GM12878 (cell line): ENCODE results near the gene ABHD17A. TPM values are rescaled to one million over a fixed set of nuclear protein-coding genes. Genes with fewer than 3 reads are reported as not detected.

ENCODE experiments used
- ATAC-seq: fragments of 200-7000 bp; cut with Tn5 transposase; 3 replicates; pipeline ENCODE4 v1.9.1; 2020; ENCODE audit warnings: mild to moderate bottlenecking, moderate library complexity
- BruUV-seq: library from RNA; stranded (reverse); fragments of 400-500 nt; replicated peaks from 2 replicates; lab custom pipeline; 2021; lab: Mats Ljungman, UMichigan
- CTCF ChIA-PET: fragments of 300-600 bp; sonication (Branson Sonifier 250); formaldehyde crosslinking; extraction: SDS; loops from one replicate; lab custom pipeline; 2021; ENCODE audit warnings: inconsistent platforms; lab: Yijun Ruan, JAX
- POLR2A ChIA-PET: fragments of 350-600 bp; formaldehyde crosslinking; extraction: SDS; loops from one replicate; lab custom pipeline; 2021; ENCODE audit warnings: inconsistent platforms; lab: Charles Lee
- RAD21 ChIA-PET: fragments of 300-600 bp; sonication (Branson Sonifier 250); formaldehyde crosslinking; loops from one replicate; lab custom pipeline; 2023; ENCODE audit warnings: antibody characterized with exemption; ENCODE audit not compliant: unreplicated experiment; lab: Charles Lee
- SMC1A ChIA-PET: fragments of 300-600 bp; sonication (Branson Sonifier 250); formaldehyde crosslinking; loops from one replicate; lab custom pipeline; 2023; ENCODE audit not compliant: unreplicated experiment, uncharacterized antibody; lab: Charles Lee
- DNase-seq: peaks from one replicate; pipeline ENCODE4 v3.0.0-alpha.2; 2011; ENCODE audit warnings: low read depth, low spot score
- FAIRE-seq: peaks from 3 replicates; lab custom pipeline; 2011; peaks lifted over from hg19 to GRCh38; lab: Jason Lieb, UNC
- H2AFZ ChIP-seq: 2 replicates; pipeline ENCODE4 v1.6.0; 2011; ENCODE audit warnings: low read depth, low read length, control low read depth; ENCODE audit not compliant: control insufficient read depth
- H3K27ac ChIP-seq: 2 replicates; pipeline ENCODE4 v1.5.1; 2011; ENCODE audit warnings: control low read depth; ENCODE audit not compliant: control insufficient read depth, insufficient read depth
- H3K27me3 ChIP-seq, 2 experiments: replicated peaks in 1 of 2; 2 replicates each; pipeline versions ENCODE4 v1.6.0 to v1.6.1; 2011; ENCODE audit warnings: low read length in 1 of 2; ENCODE audit not compliant: control insufficient read depth in 2 of 2, insufficient read depth in 2 of 2
- H3K36me3 ChIP-seq, 2 experiments: 2 replicates each; pipeline ENCODE4 v1.5.1; 2011; ENCODE audit warnings: low read length in 1 of 2; ENCODE audit not compliant: control insufficient read depth in 2 of 2, insufficient read depth in 2 of 2
- H3K4me1 ChIP-seq: 2 replicates; pipeline ENCODE4 v1.6.1; 2011; ENCODE audit warnings: mild to moderate bottlenecking, low read length, moderate library complexity, mixed read lengths; ENCODE audit not compliant: control insufficient read depth, insufficient read depth
- H3K4me2 ChIP-seq: 2 replicates; pipeline ENCODE4 v1.6.0; 2011; ENCODE audit warnings: control low read depth; ENCODE audit not compliant: control insufficient read depth, insufficient read depth
- H3K4me3 ChIP-seq: fragments of 200-600 bp; sonication (generic); 2 replicates; pipeline ENCODE4 v1.5.1; 2016
- H3K79me2 ChIP-seq: 2 replicates; pipeline ENCODE4 v1.6.0; 2011; ENCODE audit warnings: low read length; ENCODE audit not compliant: control insufficient read depth, insufficient read depth
- H3K9ac ChIP-seq: 2 replicates; pipeline ENCODE4 v1.8.0; 2011; ENCODE audit warnings: low read length, control low read depth, mixed read lengths; ENCODE audit not compliant: control insufficient read depth, insufficient read depth
- H3K9me3 ChIP-seq: replicated peaks from 3 replicates; pipeline ENCODE4 v1.5.1; 2011; ENCODE audit warnings: mild to moderate bottlenecking, low read length; ENCODE audit not compliant: control insufficient read depth, insufficient read depth
- H4K20me1 ChIP-seq: 2 replicates; pipeline ENCODE4 v1.6.0; 2011; ENCODE audit not compliant: control insufficient read depth, insufficient read depth
- EED ChIP-seq: sonication (generic); IDR thresholded peaks from 2 replicates; pipeline ENCODE4 v1.6.1; 2016; ENCODE audit warnings: antibody characterized with exemption, low read depth
- ESRRA ChIP-seq: IDR thresholded peaks from 2 replicates; pipeline ENCODE4 v1.6.1; 2012; ENCODE audit warnings: mild to moderate bottlenecking, low read length, improper control_type of control experiment
- IKZF1 ChIP-seq: fragments of 450-650 bp; conservative IDR thresholded peaks from 2 replicates; pipeline ENCODE4 v1.6.1; 2017; ENCODE audit warnings: antibody characterized with exemption, mild to moderate bottlenecking
- IRF4 ChIP-seq: IDR thresholded peaks from 2 replicates; pipeline ENCODE4 v1.6.1; 2011; ENCODE audit warnings: low read depth, low read length
- JUNB ChIP-seq: IDR thresholded peaks from 2 replicates; pipeline ENCODE4 v1.6.1; 2016; ENCODE audit warnings: antibody characterized with exemption, mild to moderate bottlenecking
- MTA2 ChIP-seq: fragments of 450-650 bp; IDR thresholded peaks from 2 replicates; pipeline ENCODE4 v1.6.1; 2016; ENCODE audit warnings: low read depth, mild to moderate bottlenecking, moderate library complexity
- POLR2AphosphoS2 ChIP-seq: IDR thresholded peaks from 2 replicates; pipeline ENCODE4 v1.6.1; 2011; ENCODE audit warnings: low read depth, mild to moderate bottlenecking, low read length, improper control_type of control experiment, moderate library complexity
- POLR2AphosphoS5 ChIP-seq: IDR thresholded peaks from 2 replicates; pipeline ENCODE4 v1.6.1; 2011; ENCODE audit warnings: mild to moderate bottlenecking, low read length, inconsistent platforms
- SMAD1 ChIP-seq: fragments of 450-650 bp; IDR thresholded peaks from 2 replicates; pipeline ENCODE4 v1.6.1; 2018; ENCODE audit warnings: mild to moderate bottlenecking, low read depth; ENCODE audit not compliant: partially characterized antibody
- SUPT20H ChIP-seq: IDR thresholded peaks from 2 replicates; pipeline ENCODE4 v1.6.1; 2011; ENCODE audit warnings: low read depth, mild to moderate bottlenecking, low read length, moderate library complexity, borderline replicate concordance; ENCODE audit not compliant: control insufficient read depth
- TCF3 ChIP-seq: IDR thresholded peaks from 2 replicates; pipeline ENCODE4 v1.6.1; 2012; ENCODE audit warnings: low read depth, mild to moderate bottlenecking, low read length, borderline replicate concordance; ENCODE audit not compliant: insufficient read depth
- WRNIP1 ChIP-seq: IDR thresholded peaks from 2 replicates; pipeline ENCODE4 v1.6.1; 2011; ENCODE audit warnings: low read depth, low read length, improper control_type of control experiment, borderline replicate concordance
- WGBS: methylation state at CpG from one replicate; pipeline ENCODE4 v1.1.6; 2016; ENCODE audit warnings: low lambda C conversion rate; ENCODE audit not compliant: insufficient replicate concordance, insufficient coverage; ENCODE audit errors: missing lambda C conversion rate; 5-methylcytosine and 5-hydroxymethylcytosine counted together
- in situ Hi-C: fragments of 300-500 bp; cut with MboI; formaldehyde crosslinking; loops from 9 replicates; pipeline ENCODE4 v1.14.3; 2018; ENCODE audit warnings: mixed read lengths
- intact Hi-C: fragments of 100-400 bp; cut with micrococcal nuclease; formaldehyde crosslinking; loops from one replicate; pipeline ENCODE4 v1.14.2; 2022; ENCODE audit not compliant: unreplicated experiment
- polyA plus RNA-seq, 11 experiments: library from polyadenylated mRNA; depleted of rRNA in 4 of 11; unstranded in 6 of 11; stranded (reverse) in 5 of 11; fragments of >200 nt; fragmentation: Nextera tagmentation in 4 of 11; fragmentation: Illumina TruSeq in 1 of 11; extraction: Ambion mirVana in 4 of 11; extraction: Trizol in 1 of 11; gene quantifications; 1 replicate in 1 of 11; 2 replicates in 10 of 11; pipeline versions ENCODE4 v1.2.1 to v1.2.3, GENCODE V29; 2011 to 2016; ENCODE audit warnings: inconsistent platforms in 2 of 11, missing spikeins in 2 of 11, low read depth in 1 of 11
- total RNA-seq, 4 experiments: library from RNA; depleted of rRNA in 3 of 4; stranded (reverse); fragments of >200 nt in 3 of 4; fragmentation: Illumina TruSeq in 1 of 4; extraction: Trizol in 1 of 4; gene quantifications; 2 replicates each; pipeline versions ENCODE4 v1.2.1 to v1.2.3, GENCODE V29; 2013 to 2021
- TF ChIP-seq, protein P1 (sequence below): IDR thresholded peaks from 2 replicates; pipeline ENCODE4 v1.6.1; 2011; ENCODE audit warnings: borderline replicate concordance, low read depth, mild to moderate bottlenecking, moderate library complexity, low read length; ENCODE audit not compliant: insufficient read depth, poor library complexity, severe bottlenecking

Gene ABHD17A
- total and polyA plus RNA-seq, 10 of the 15 experiments (the other 5 are each of a cell fraction or from before 2014, with no cell fraction given): 0.13 to 126 (median 28.8) TPM; not detected in 1

DNA sequence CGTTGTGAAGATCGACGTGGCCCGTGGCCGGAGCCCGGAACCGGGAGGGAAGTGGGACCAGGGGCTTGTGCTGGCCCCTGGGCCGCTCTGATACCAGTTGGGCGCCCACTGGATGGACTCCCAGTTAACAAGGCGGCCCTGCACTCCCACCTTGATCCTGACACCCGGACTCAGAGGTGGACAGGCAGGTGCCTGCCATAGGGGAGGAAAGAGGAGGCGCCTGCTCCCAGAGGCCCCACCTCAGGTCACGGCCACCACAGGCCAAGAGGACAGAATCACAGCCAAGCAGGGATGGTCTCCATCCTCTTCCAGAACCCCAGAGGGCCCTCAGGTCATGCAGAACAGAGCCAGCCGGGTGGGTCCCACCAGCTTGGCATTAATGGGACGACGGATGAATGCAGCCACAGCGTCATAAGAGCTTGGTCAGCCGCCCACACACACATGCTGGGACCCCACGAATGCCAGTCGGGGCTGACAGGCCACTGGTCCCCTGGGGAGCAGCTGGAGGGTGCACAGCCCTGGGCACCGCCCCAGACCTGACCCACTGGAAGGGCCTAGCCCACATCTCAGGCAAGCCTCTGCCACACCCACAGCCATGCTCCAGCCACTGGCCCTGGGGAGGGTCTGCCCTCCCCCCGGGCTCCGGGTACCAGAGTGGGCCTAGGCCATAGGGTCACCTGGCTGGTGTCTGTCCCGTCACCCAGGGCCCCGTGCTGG is 12.3 kb downstream of the ABHD17A start:
- H3K9ac ChIP-seq: no peak overlapping the region

More for the DNA sequence above, 12.3 kb downstream of the ABHD17A start:
- intact Hi-C loops: no loop called here
- BruUV-seq: no TSS peak
- Histone ChIP-seq H4K20me1 (no peaks in the 10 kb centered on the region), H2AFZ (no peak overlapping the region), H3K27me3 (no peaks in the 10 kb centered on the region), H3K4me1 (peaks cover 3% of the 10 kb centered on the region; the same call in 1 of the 2 replicates), H3K4me2 (peak overlapping the region; percentile 76), H3K9me3 (no peaks in the 10 kb centered on the region), H3K79me2 (peaks cover 39% of the 10 kb centered on the region), H3K4me3 (no peak overlapping the region), H3K27ac (no peak overlapping the region), H3K36me3 (peaks cover 3 to 9% of the 10 kb centered on the region in 2 experiments; a peak in 3 of 4 replicates)
- SMC1A ChIA-PET: no interaction called here
- 87% methylated on average over 23 of the region's 25 CpGs for WGBS
- POLR2A ChIA-PET: no interaction called here
- ATAC-seq (no peak), DNase-seq (no peak), FAIRE-seq (no peak)
- in situ Hi-C loops: loop anchor here (25.0 kb wide), 1 partner anchor 1489 kb away; the partner anchor contains the start of gene NFIC
- TF ChIP-seq SMAD1 (no peak), IRF4 (no peak), POLR2AphosphoS5 (no peak), POLR2AphosphoS2 (no peak), JUNB (no peak), WRNIP1 (no peak), MTA2 (no peak), SUPT20H (no peak), TCF3 (no peak), IKZF1 (no peak), ESRRA (no peak), EED (no peak)
- TF ChIP-seq, protein P1, sequence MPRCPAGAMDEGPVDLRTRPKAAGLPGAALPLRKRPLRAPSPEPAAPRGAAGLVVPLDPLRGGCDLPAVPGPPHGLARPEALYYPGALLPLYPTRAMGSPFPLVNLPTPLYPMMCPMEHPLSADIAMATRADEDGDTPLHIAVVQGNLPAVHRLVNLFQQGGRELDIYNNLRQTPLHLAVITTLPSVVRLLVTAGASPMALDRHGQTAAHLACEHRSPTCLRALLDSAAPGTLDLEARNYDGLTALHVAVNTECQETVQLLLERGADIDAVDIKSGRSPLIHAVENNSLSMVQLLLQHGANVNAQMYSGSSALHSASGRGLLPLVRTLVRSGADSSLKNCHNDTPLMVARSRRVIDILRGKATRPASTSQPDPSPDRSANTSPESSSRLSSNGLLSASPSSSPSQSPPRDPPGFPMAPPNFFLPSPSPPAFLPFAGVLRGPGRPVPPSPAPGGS: no peak
- RAD21 ChIA-PET: no interaction called here
- CTCF ChIA-PET: no interaction called here
